OCI-LY3 (cell line): ENCODE data around the gene TRIM14.

Experiments used
- H2AFZ ChIP-seq: fragments of 200-600, 300-600 bp; shearing (Covaris generic); 2 replicates; pipeline ENCODE4 v1.6.0; 2014; ENCODE audit warnings: antibody characterized with exemption, low read depth, low read length
- H3K27ac ChIP-seq: fragments of 200-600, 300-600 bp; sonication (generic); 2 replicates; pipeline ENCODE4 v1.5.1; 2014; ENCODE audit warnings: mild to moderate bottlenecking, low read length, moderate library complexity, mixed read lengths
- H3K27me3 ChIP-seq: fragments of 200-600, 300-600 bp; sonication (generic); 2 replicates; pipeline ENCODE4 v1.6.1; 2014; ENCODE audit warnings: low read depth, low read length, mixed read lengths
- H3K36me3 ChIP-seq: fragments of 200-600, 300-600 bp; sonication (generic); replicated peaks from 2 replicates; pipeline ENCODE3; 2014; ENCODE audit warnings: low read depth, low read length, mixed read lengths
- H3K4me1 ChIP-seq: fragments of 300-600, 200-600 bp; sonication (generic); 2 replicates; pipeline ENCODE4 v1.6.1; 2014; ENCODE audit warnings: low read length, mixed read lengths
- H3K4me2 ChIP-seq: fragments of 200-600, 300-600 bp; sonication (generic); 2 replicates; pipeline ENCODE4 v1.6.1; 2014; ENCODE audit warnings: low read length, mixed read lengths
- H3K4me3 ChIP-seq: fragments of 300-600, 200-600 bp; sonication (generic); 2 replicates; pipeline ENCODE4 v1.5.1; 2014; ENCODE audit warnings: antibody characterized with exemption, mild to moderate bottlenecking, low read length, moderate library complexity
- H3K79me2 ChIP-seq: fragments of 300-600, 200-600 bp; shearing (Covaris generic); 2 replicates; pipeline ENCODE4 v1.6.1; 2014; ENCODE audit warnings: mild to moderate bottlenecking, low read length, mixed read lengths
- H3K9ac ChIP-seq: fragments of 300-600, 200-600 bp; shearing (Covaris generic); 2 replicates; pipeline ENCODE4 v1.6.0; 2014; ENCODE audit warnings: mild to moderate bottlenecking, low read length, moderate library complexity
- H3K9me3 ChIP-seq: fragments of 200-600, 300-600 bp; shearing (Covaris generic); 2 replicates; pipeline ENCODE4 v1.6.1; 2014; ENCODE audit warnings: low read length, mixed read lengths; ENCODE audit not compliant: insufficient read depth
- H4K20me1 ChIP-seq: fragments of 200-600, 300-600 bp; sonication (generic); 2 replicates; pipeline ENCODE4 v1.6.1; 2016; ENCODE audit warnings: low read length, mixed read lengths; ENCODE audit not compliant: insufficient read depth
- CTCF ChIP-seq: fragments of 200-600, 300-600 bp; sonication (generic); IDR thresholded peaks from 2 replicates; pipeline ENCODE4 v1.5.1; 2014; ENCODE audit warnings: antibody characterized with exemption, low read length, low read depth
- EZH2phosphoT487 ChIP-seq: fragments of 200-600 bp; shearing (Covaris generic); IDR thresholded peaks from 2 replicates; pipeline ENCODE4 v1.6.1; 2018; ENCODE audit warnings: antibody characterized with exemption, mixed run types, low read depth

TRIM14 gene

GRCh38 chr9:98118640-98119601 lies at the start of gene TRIM14:
Gene TRIM14, minus strand, starts transcription at chr9:98119222. Its CDS starts 34 bp downstream, at chr9:98119188.
- Histone ChIP-seq H3K4me2 (peak within 1 kb of the TSS; percentile 93), H3K27ac (peak within 1 kb of the TSS; percentile 11), H3K36me3 (no peaks in the 10 kb centered on the region), H2AFZ (peak within 1 kb of the TSS; percentile 96), H3K4me1 (peaks cover 14% of the 10 kb centered on the region; the same call in 1 of the 2 replicates), H3K9me3 (no peaks in the 10 kb centered on the region), H3K79me2 (no peaks in the 10 kb centered on the region), H3K27me3 (no peaks in the 10 kb centered on the region), H4K20me1 (no peaks in the 10 kb centered on the region), H3K9ac (peak within 1 kb of the TSS; percentile 67), H3K4me3 (peak within 1 kb of the TSS; percentile 93)
- peak; percentile 20; the same call in 1 of the 2 replicates for TF ChIP-seq CTCF
- TF ChIP-seq EZH2phosphoT487: no peak

- H3K4me1 ChIP-seq: peaks cover 18% of the 10 kb centered on the region
- H3K4me3 ChIP-seq: no peak overlapping the region
- no peaks in the 10 kb centered on the region for H3K9me3 ChIP-seq
- H4K20me1 ChIP-seq: no peaks in the 10 kb centered on the region
- H3K27ac ChIP-seq: no peak overlapping the region
- no peaks in the 10 kb centered on the region for H3K79me2 ChIP-seq
- no peaks in the 10 kb centered on the region for H3K36me3 ChIP-seq
- H3K4me2 ChIP-seq: no peak overlapping the region
- no peaks in the 10 kb centered on the region for H3K27me3 ChIP-seq
- H3K9ac ChIP-seq: no peak overlapping the region
- no peak overlapping the region for H2AFZ ChIP-seq
- TF ChIP-seq CTCF (no peak), EZH2phosphoT487 (no peak)
Observed at GRCh38 chr9:98168153-98168780, 49.2 kb upstream of the TRIM14 start.

- TF ChIP-seq EZH2phosphoT487 (no peak), CTCF (no peak)
- Histone ChIP-seq H3K27me3 (no peaks in the 10 kb centered on the region), H3K27ac (no peak overlapping the region), H3K4me2 (no peak overlapping the region), H3K4me3 (no peak overlapping the region), H3K79me2 (no peaks in the 10 kb centered on the region), H3K9ac (no peak overlapping the region), H4K20me1 (no peaks in the 10 kb centered on the region), H3K9me3 (no peaks in the 10 kb centered on the region), H2AFZ (no peak overlapping the region), H3K4me1 (peaks cover 14% of the 10 kb centered on the region), H3K36me3 (no peaks in the 10 kb centered on the region)
Observed at GRCh38 chr9:98164912-98165311, 45.9 kb upstream of the TRIM14 start.

- H2AFZ ChIP-seq: no peak overlapping the region
- TF ChIP-seq CTCF (no peak), EZH2phosphoT487 (no peak)
Observed at GRCh38 chr9:98162613-98163012, 43.6 kb upstream of the TRIM14 start.

More at GRCh38 chr9:98162613-98163012, 43.6 kb upstream of the TRIM14 start:
- H3K79me2 ChIP-seq: no peaks in the 10 kb centered on the region
- H3K4me2 ChIP-seq: no peak overlapping the region
- H3K27ac ChIP-seq: no peak overlapping the region
- no peaks in the 10 kb centered on the region for H3K4me1 ChIP-seq
- H3K9ac ChIP-seq: no peak overlapping the region
- H4K20me1 ChIP-seq: no peaks in the 10 kb centered on the region
- H3K9me3 ChIP-seq: no peaks in the 10 kb centered on the region
- H3K36me3 ChIP-seq: no peaks in the 10 kb centered on the region
- no peak overlapping the region for H3K4me3 ChIP-seq
- no peaks in the 10 kb centered on the region for H3K27me3 ChIP-seq
